ENCODE data around the gene BCL11A. TPM values are rescaled to one million over a fixed set of nuclear protein-coding genes. Genes with fewer than 3 reads are reported as not detected.

BCL11A gene
- total RNA-seq, 1 donor from 2014 or later: 68.1 TPM

DNA sequence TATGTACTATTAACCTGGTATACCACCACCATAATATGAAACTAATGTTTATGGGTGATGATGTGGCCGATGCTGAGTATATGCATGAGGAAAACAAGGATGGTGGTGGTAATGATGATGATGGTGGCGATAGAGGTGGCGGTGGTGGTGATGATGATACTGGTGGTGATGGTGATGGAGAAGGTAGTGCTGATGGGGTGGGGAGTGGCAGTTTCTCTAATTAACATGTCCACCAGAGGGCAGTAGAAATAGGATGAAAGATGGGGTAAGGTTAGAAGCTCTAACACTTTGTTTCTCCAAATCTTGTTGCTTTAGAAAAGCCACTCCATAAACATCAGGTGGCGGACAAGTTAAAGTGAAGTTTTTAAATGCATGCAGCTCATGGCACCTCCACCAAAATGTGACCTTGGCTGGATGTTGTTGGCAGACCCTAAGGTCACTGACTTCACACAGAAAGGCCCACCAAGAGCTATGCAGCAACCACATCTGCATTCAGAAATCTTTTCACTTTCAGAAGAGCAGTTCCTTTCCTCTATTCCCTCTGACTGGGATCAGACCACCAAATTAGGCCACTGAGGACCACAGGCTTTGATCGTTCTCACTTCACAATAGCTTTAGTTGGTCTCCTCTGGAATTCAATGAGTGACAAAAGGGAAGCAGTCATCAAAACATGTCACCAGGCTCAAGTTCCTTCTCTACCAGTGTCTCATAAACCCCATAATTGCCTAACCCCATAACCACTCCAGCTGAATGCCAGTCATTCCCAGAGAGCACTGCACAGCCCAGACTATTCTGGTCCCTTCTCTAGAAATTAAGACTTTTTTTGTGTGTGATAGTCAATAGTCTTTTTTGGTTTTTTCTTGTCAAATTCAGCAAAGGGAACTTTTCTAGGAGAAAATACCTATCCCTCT is 7.5 kb upstream of the BCL11A start:
- DNase-seq (ENCODE audit: low spot score in 2 of 2) (no peak), FAIRE-seq (no peak)

DNA sequence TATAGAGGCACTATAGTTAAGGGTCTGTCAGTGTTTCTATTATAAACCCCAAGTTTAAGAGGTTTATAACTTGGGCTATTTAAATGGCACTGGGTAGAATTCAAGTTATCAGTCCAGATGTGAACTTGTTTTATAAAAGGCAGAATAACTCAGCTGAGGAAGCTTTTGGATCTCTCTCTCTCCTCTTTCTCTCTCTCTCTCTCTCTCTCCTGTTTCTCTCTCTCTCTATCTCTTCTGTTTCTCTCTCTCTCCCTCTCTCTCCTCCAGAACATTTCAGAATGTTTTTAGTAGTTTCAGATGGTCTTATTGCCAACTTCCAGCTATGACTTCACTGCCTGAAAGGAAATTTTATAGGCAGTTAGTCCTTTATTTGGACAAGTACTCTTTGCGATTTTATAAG is 6.4 kb upstream of the BCL11A start:
- FAIRE-seq (no peak), DNase-seq (ENCODE audit: low spot score in 2 of 2) (no peak)

GRCh38 chr2:60558536-60558935 is 5.1 kb upstream of the BCL11A start:
- DNase-seq (ENCODE audit: low spot score in 2 of 2) (no peak), FAIRE-seq (no peak)

GRCh38 chr2:60557486-60557864 is 4.0 kb upstream of the BCL11A start:
- FAIRE-seq (no peak), DNase-seq (ENCODE audit: low spot score in 2 of 2) (no peak)

GRCh38 chr2:60556576-60557485 is 3.4 kb upstream of the BCL11A start:
- FAIRE-seq (no peak), DNase-seq (ENCODE audit: low spot score in 2 of 2) (no peak)

- FAIRE-seq (no peak), DNase-seq (ENCODE audit: low spot score in 2 of 2) (no peak)
Observed at GRCh38 chr2:60556175-60556574, 2.7 kb upstream of the BCL11A start.

DNA sequence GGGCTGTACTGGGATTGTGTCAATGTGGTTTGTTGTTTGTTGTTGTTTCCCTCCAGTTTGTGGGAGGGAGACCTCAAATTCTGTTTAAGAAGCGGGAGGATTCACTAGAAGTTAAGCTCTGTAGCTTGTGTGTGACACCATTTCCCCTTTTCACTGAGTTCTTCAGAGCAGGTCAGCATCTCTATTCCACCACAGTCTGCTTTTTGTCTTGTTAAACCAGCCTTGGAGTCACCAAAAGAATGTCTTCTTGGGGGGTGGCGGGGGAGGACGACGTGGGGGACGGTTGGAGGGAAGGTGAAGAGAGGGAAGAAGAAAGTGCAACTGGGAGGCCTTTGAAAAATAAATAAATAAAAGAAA is 2.3 kb upstream of the BCL11A start:
- DNase-seq (ENCODE audit: low spot score in 2 of 2) (no peak), FAIRE-seq (no peak)

GRCh38 chr2:60555066-60555782 is 1.8 kb upstream of the BCL11A start:
- DNase-seq (ENCODE audit: low spot score in 2 of 2) (peak in 1 of 2 donors; percentile 34), FAIRE-seq (no peak)

- DNase-seq (ENCODE audit: low spot score in 2 of 2) (peak in 1 of 2 donors; percentile 26), FAIRE-seq (no peak)
Observed at GRCh38 chr2:60554646-60555065, 1.2 kb upstream of the BCL11A start.

DNA sequence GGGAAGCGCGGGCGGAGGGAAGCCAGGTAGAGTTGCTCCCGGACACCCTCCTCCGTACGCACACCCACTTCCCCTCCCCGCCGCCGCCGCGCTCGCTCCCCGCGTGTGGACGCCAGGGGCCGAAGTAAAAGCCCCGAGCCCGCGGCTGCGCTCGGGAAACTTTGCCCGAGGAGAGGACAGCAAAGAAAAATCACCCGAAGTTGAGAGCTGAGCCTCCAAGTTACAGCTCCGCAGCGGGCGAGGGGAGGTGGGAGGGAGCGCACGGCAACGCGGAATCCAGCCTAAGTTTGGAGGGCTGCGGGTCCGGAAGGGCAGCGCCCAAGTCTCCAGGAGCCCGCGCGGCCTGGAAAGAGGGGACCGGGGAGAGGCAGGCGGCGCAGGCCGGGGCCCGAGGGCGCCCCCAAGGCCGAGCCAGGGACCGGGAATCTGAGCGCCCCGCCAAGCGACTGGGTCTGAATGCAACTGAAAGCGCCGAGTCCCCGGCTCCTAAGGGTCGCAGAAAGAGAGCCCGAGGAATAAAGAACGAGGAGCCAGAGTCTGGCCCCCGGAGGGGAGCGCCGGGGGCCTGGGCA is 706 bp upstream of the BCL11A start:
- no peak for FAIRE-seq

GRCh38 chr2:60552851-60553494 is 481 bp downstream of the BCL11A start:
- DNase-seq (ENCODE audit: low spot score in 2 of 2): no peak
- FAIRE-seq: no peak

More for the DNA sequence above, 706 bp upstream of the BCL11A start:
- DNase-seq (ENCODE audit: low spot score in 2 of 2): peak in 1 of 2 donors; percentile 34

- FAIRE-seq (no peak), DNase-seq (ENCODE audit: low spot score in 2 of 2) (peak in 1 of 2 donors; percentile 32)
Observed at GRCh38 chr2:60552078-60552850, 1.2 kb downstream of the BCL11A start.

DNA sequence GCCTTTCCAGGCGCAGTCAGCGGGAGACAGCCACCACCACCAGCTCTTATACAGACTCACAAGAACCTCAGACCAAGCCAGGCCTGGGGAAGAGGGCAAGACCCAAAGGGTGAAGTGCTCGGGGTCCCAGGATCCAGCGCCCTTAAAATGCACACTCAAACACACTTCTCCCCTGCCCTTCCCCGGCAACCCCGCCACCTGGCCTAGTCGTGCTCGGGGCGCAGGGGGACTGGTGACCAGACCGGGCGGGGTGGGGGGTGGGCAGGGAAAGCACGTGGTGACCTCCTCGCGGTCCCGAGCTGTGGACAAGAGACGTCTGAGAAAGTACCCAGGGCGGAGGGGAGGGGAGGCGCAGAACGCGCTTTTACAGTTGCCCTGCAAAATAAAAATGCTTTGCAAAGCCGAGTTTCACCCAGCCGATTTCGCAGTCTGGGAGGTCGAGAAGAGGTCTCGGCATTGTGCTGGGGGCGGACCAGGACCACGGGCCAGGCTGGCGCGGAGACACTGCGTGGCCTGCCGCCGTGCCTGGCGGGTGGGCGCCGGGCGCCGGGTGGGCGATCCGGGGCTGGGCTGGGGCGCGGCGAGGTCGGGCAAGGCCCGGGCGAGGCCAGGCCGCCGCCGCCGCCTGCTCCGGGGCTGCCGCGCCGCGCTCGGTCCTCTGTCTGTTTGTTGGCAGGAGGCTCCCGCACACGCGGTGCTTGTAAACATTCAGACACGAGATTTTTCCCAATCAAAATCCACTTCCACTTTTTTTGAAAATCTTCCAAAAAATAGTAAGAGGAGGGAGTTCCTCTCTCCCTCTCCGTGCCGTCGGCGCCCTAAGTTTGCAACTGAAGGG is 2.0 kb downstream of the BCL11A start:
- DNase-seq (ENCODE audit: low spot score in 2 of 2) (peak in 1 of 2 donors; percentile 42), FAIRE-seq (no peak)

DNA sequence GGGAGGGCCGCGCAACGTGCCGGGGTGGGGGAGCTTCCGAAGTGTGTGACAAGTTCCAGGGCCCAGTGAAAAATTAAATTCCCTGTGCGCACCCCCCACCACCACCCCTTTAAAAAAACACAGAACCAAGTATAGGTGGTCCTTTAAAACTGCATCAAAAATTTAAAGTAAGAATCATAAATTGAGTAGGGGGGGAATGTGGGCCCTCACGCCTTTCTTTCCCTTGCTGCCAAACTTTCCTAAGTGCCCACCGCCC is 2.5 kb downstream of the BCL11A start:
- DNase-seq (ENCODE audit: low spot score in 2 of 2): no peak
- FAIRE-seq: no peak

DNA sequence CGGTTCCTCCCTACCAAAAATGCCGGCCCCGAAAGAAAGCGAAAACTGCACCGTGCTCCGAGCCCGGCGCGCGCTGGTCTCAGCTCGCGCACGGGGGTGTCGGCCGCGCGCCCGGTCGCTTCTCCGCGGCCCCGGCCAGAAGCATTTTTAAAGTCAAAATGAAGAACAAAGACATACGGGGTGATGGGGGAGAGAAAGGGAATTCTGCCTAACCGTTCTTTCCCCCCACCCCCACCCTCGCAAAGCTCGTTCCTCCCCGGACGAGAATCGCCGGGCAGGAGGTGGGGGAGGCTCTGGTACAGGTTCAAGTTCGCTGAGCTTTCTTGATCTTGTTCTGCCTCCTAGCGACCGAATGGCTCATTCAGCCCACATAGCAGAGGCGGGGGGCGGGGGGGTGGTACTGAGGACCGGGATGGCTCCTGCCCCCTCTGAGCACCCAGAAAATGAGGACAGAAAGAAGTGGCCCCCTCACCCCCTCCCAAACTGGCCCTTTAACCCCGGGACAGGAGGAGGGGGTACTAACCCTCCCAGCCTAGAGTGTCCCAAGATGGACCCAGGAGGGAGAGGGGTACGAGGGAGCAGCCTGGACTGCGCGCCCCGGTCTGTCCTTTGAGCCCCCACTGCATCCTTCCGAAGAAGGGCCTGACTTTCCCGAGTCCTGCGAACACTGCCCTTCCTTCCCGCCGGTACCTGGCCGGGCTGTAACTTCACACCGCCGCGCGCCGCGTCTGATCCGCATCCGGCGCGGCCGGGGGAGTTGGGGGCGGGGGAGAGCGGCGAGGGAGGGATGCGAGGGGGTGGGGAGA is 3.1 kb downstream of the BCL11A start:
- DNase-seq (ENCODE audit: low spot score in 2 of 2) (peak; percentile 58 to 77), FAIRE-seq (no peak)

- peak in 1 of 2 donors; percentile 26 for DNase-seq (ENCODE audit: low spot score in 2 of 2)
- FAIRE-seq: no peak
Observed at GRCh38 chr2:60549928-60550177, 3.6 kb downstream of the BCL11A start.

- FAIRE-seq: no peak
- DNase-seq (ENCODE audit: low spot score in 2 of 2): peak in 1 of 2 donors; percentile 24
Observed at GRCh38 chr2:60549238-60549927, 4.1 kb downstream of the BCL11A start.
